Esophagus squamous epithelium (tissue), 4 donors: ENCODE data around the gene PRODH2.

Experiments
- POLR2A ChIP-seq, 4 donors: fragments of 450-650 bp; IDR thresholded peaks; one replicate each; pipeline ENCODE4 v1.6.1; 2017; ENCODE audit warnings: antibody characterized with exemption in 4 of 4, mild to moderate bottlenecking in 4 of 4, moderate library complexity in 3 of 4
- TF ChIP-seq, protein P1 (sequence below), 6 experiments: fragments of 450-650 bp in 4 of 6; fragments of 200-600 bp in 2 of 6; sonication (generic) in 2 of 6; IDR thresholded peaks; one replicate each; pipeline ENCODE4 v1.5.1; 2016 to 2019; ENCODE audit warnings: antibody characterized with exemption in 6 of 6, mild to moderate bottlenecking in 4 of 6, moderate library complexity in 4 of 6

DNA sequence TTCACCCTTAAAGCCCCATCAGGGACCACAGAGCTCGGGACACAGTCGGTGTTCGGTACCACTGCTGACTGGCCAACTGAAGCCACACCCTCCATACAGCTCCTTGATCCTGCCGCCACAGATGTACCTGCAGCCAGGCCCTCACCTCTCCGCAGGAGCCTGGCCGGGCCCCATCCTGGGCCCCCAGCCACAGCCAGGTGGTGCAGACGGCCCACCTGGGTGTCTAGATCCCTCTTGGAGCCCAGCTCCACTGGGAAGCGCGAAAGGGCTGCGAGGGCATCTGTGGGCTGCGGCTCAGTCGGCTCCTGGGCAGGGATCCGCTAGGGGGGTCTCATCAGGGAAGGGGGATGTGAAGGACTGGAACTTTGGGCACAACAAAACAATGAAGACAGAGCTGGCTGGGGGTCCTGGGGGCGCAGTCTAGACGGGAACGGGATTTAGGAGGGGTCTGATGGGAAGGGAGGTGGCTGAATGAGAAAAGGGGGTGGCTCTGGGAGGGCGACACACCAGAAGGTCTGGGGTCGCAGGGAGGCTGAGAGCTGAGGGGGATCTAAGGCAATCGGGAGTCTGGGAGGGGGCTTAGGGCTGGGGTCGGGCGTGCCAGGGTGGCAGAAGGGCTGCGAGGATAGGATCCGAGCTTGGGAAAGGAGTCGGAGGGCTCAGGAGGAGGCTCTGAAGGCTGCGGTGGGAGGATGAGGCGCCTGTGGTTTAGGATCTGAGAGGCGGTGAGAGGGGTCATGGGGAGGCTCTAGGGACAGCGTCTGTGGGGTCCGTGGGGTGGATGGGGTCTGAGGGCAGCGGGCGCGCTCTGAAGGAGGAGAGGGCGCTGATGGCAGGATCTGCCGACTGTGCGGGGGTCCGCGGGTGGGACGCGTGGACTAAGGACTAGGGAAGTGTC, 15.8 kb downstream of the PRODH2 start:
- TF ChIP-seq POLR2A (IDR thresholded peaks at IDR 0.05) = no peak
- TF ChIP-seq, protein P1, sequence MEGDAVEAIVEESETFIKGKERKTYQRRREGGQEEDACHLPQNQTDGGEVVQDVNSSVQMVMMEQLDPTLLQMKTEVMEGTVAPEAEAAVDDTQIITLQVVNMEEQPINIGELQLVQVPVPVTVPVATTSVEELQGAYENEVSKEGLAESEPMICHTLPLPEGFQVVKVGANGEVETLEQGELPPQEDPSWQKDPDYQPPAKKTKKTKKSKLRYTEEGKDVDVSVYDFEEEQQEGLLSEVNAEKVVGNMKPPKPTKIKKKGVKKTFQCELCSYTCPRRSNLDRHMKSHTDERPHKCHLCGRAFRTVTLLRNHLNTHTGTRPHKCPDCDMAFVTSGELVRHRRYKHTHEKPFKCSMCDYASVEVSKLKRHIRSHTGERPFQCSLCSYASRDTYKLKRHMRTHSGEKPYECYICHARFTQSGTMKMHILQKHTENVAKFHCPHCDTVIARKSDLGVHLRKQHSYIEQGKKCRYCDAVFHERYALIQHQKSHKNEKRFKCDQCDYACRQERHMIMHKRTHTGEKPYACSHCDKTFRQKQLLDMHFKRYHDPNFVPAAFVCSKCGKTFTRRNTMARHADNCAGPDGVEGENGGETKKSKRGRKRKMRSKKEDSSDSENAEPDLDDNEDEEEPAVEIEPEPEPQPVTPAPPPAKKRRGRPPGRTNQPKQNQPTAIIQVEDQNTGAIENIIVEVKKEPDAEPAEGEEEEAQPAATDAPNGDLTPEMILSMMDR (IDR thresholded peaks at IDR 0.05) = no peak
